Trophoblast cell (in vitro differentiated cells and primary cell): ENCODE data around the gene ACACB.

ENCODE experiments used
- DNase-seq, 2 donors: peaks; one replicate each; pipeline ENCODE4 v3.0.0-alpha.2; 2016
- H2AFZ ChIP-seq: 2 replicates; pipeline ENCODE4 v1.6.1; 2013; ENCODE audit warnings: low read length, moderate library complexity, mild to moderate bottlenecking; ENCODE audit not compliant: insufficient read depth, poor library complexity
- H2AK5ac ChIP-seq: 2 replicates; pipeline ENCODE4 v1.6.1; 2013; ENCODE audit warnings: mild to moderate bottlenecking, low read length
- H2BK120ac ChIP-seq: 2 replicates; pipeline ENCODE4 v1.6.1; 2013; ENCODE audit warnings: low read length, mild to moderate bottlenecking, moderate library complexity; ENCODE audit not compliant: insufficient read depth, poor library complexity
- H2BK12ac ChIP-seq: 2 replicates; pipeline ENCODE4 v1.6.1; 2013; ENCODE audit warnings: mild to moderate bottlenecking, low read length, moderate library complexity
- H2BK5ac ChIP-seq: 2 replicates; pipeline ENCODE4 v1.6.1; 2013; ENCODE audit warnings: low read length, low read depth, moderate library complexity, mild to moderate bottlenecking; ENCODE audit not compliant: poor library complexity
- H3K14ac ChIP-seq: 2 replicates; pipeline ENCODE4 v1.6.1; 2013; ENCODE audit warnings: mild to moderate bottlenecking, low read length
- H3K18ac ChIP-seq: 2 replicates; pipeline ENCODE4 v1.6.1; 2013; ENCODE audit warnings: mild to moderate bottlenecking, low read length
- H3K23ac ChIP-seq: 2 replicates; pipeline ENCODE4 v1.6.1; 2013; ENCODE audit warnings: low read length
- H3K27ac ChIP-seq: 2 replicates; pipeline ENCODE4 v1.5.1; 2013; ENCODE audit warnings: low read depth, mild to moderate bottlenecking, inconsistent platforms, low read length, moderate library complexity
- H3K27me3 ChIP-seq: 2 replicates; pipeline ENCODE4 v1.6.1; 2013; ENCODE audit warnings: inconsistent platforms, mild to moderate bottlenecking, low read length, moderate library complexity; ENCODE audit not compliant: insufficient read depth
- H3K36me3 ChIP-seq, 2 experiments: 1 replicate in 1 of 2; 2 replicates in 1 of 2; pipeline ENCODE4 v1.6.1; 2013; ENCODE audit warnings: low read length in 2 of 2, mild to moderate bottlenecking in 2 of 2, moderate library complexity in 1 of 2; ENCODE audit not compliant: insufficient read depth in 2 of 2, control insufficient read depth in 1 of 2
- H3K4ac ChIP-seq: 2 replicates; pipeline ENCODE4 v1.6.1; 2013; ENCODE audit warnings: low read depth, mild to moderate bottlenecking, low read length, moderate library complexity
- H3K4me1 ChIP-seq, 2 experiments: 1 replicate in 1 of 2; 2 replicates in 1 of 2; pipeline ENCODE4 v1.6.1; 2013; ENCODE audit warnings: low read length in 2 of 2, mild to moderate bottlenecking in 2 of 2, moderate library complexity in 1 of 2; ENCODE audit not compliant: insufficient read depth in 2 of 2, control insufficient read depth in 1 of 2
- H3K4me2 ChIP-seq: 2 replicates; pipeline ENCODE4 v1.6.1; 2013; ENCODE audit warnings: inconsistent platforms, mild to moderate bottlenecking, low read length, moderate library complexity
- H3K4me3 ChIP-seq: 2 replicates; pipeline ENCODE4 v1.5.1; 2013; ENCODE audit warnings: mild to moderate bottlenecking, low read depth, low read length, inconsistent platforms
- H3K79me1 ChIP-seq: one replicate; pipeline ENCODE4 v1.6.1; 2013; ENCODE audit warnings: low read length
- H3K79me2 ChIP-seq: 2 replicates; pipeline ENCODE4 v1.6.1; 2013; ENCODE audit warnings: low read length, mild to moderate bottlenecking; ENCODE audit not compliant: control insufficient read depth, insufficient read depth, poor library complexity
- H3K9ac ChIP-seq: 2 replicates; pipeline ENCODE4 v1.6.1; 2013; ENCODE audit warnings: mild to moderate bottlenecking, low read length
- H3K9me3 ChIP-seq: 2 replicates; pipeline ENCODE4 v1.6.1; 2013; ENCODE audit warnings: low read depth, mild to moderate bottlenecking, control low read depth, inconsistent platforms, low read length; ENCODE audit not compliant: insufficient read depth
- H4K12ac ChIP-seq: 2 replicates; pipeline ENCODE4 v1.6.1; 2013; ENCODE audit warnings: low read depth, mild to moderate bottlenecking, low read length, moderate library complexity
- H4K8ac ChIP-seq: 2 replicates; pipeline ENCODE4 v1.6.1; 2013; ENCODE audit warnings: low read depth, mild to moderate bottlenecking, low read length, moderate library complexity
- H4K91ac ChIP-seq: one replicate; pipeline ENCODE4 v1.6.1; 2013; ENCODE audit warnings: low read depth, mild to moderate bottlenecking, low read length, moderate library complexity
- WGBS: extraction: QIAGEN DNeasy Blood & Tissue Kit; methylation state at CpG from one replicate; pipeline ENCODE4 v1.1.7; 2013; ENCODE audit warnings: missing lambda C conversion rate; ENCODE audit not compliant: insufficient read length, insufficient coverage; ENCODE audit errors: extremely low coverage; 5-methylcytosine and 5-hydroxymethylcytosine counted together

The ACACB gene

DNA sequence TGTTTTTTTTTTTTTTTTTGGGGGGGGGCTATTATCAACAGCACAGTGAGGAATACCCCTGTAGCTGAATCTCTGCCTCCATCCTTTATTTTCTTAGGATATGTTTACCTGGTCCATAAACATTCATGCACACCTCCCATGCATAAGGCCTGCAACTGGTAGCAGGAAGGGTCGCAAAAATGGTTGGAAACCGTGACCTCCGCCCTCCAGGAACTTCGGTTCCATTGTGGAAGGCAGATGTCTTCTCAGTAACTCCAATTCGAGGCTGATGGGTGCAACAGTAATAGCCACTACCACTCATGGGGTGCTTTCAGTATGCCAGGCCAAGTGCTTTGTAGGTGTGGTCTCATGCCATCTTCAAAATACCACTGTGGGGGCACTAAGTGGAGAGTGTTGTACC, 40.2 kb downstream of the ACACB start:
- H3K4me1 ChIP-seq: peaks cover 7 to 9% of the 10 kb centered on the region in 2 experiments
- no peaks in the 10 kb centered on the region for H3K79me1 ChIP-seq
- H3K9me3 ChIP-seq: no peaks in the 10 kb centered on the region
- H3K4me3 ChIP-seq: no peak overlapping the region
- H2AK5ac ChIP-seq: no peak overlapping the region
- H4K91ac ChIP-seq: no peak overlapping the region
- H3K14ac ChIP-seq: no peak overlapping the region
- no peak overlapping the region for H3K27ac ChIP-seq
- H2BK12ac ChIP-seq: no peak overlapping the region
- no peak overlapping the region for H3K4me2 ChIP-seq
- no peak overlapping the region for H4K12ac ChIP-seq
- WGBS: no CpG with 5 or more reads among the region's 5 CpGs
- no peak overlapping the region for H3K9ac ChIP-seq
- no peak for DNase-seq
- H3K36me3 ChIP-seq: no peaks in the 10 kb centered on the region
- no peak overlapping the region for H2BK5ac ChIP-seq
- no peak overlapping the region for H3K4ac ChIP-seq
- H3K79me2 ChIP-seq: no peaks in the 10 kb centered on the region
- no peak overlapping the region for H3K23ac ChIP-seq
- peaks cover 2% of the 10 kb centered on the region for H3K27me3 ChIP-seq
- H2AFZ ChIP-seq: no peak overlapping the region
- no peak overlapping the region for H2BK120ac ChIP-seq
- no peak overlapping the region for H3K18ac ChIP-seq
- H4K8ac ChIP-seq: no peak overlapping the region

DNA sequence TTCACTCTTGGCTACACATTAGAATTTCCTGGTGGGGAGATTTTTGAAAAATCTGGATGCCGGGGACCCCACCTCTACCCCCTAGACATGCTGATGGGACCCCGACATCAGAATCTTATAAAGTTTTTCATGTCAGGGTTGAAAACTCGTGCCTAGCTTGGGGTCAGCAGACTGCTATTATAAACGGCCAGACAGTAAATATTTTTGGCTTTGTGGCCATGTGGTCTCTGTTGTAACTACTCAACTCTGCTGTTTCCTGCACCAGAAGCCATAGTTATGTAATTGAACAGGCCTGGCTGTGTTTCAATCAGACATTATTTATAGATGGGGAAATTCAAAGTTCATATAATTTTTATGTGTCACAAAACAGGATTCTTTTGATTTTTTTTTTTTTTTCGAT, 41.6 kb downstream of the ACACB start:
- Histone ChIP-seq H3K36me3 (no peaks in the 10 kb centered on the region), H3K4me2 (no peak overlapping the region), H2BK5ac (no peak overlapping the region), H4K12ac (no peak overlapping the region), H2AFZ (no peak overlapping the region), H3K9me3 (no peaks in the 10 kb centered on the region), H3K9ac (no peak overlapping the region), H3K23ac (no peak overlapping the region), H3K4me3 (no peak overlapping the region), H3K27me3 (peaks cover 2% of the 10 kb centered on the region), H3K14ac (no peak overlapping the region), H4K8ac (no peak overlapping the region), H3K4me1 (peaks cover 7 to 9% of the 10 kb centered on the region in 2 experiments), H3K27ac (no peak overlapping the region), H2BK120ac (no peak overlapping the region), H3K4ac (no peak overlapping the region), H3K79me1 (no peaks in the 10 kb centered on the region), H2BK12ac (no peak overlapping the region), H3K18ac (no peak overlapping the region), H4K91ac (no peak overlapping the region), H3K79me2 (no peaks in the 10 kb centered on the region), H2AK5ac (no peak overlapping the region)
- no CpG with 5 or more reads among the region's 5 CpGs for WGBS
- no peak for DNase-seq

DNA sequence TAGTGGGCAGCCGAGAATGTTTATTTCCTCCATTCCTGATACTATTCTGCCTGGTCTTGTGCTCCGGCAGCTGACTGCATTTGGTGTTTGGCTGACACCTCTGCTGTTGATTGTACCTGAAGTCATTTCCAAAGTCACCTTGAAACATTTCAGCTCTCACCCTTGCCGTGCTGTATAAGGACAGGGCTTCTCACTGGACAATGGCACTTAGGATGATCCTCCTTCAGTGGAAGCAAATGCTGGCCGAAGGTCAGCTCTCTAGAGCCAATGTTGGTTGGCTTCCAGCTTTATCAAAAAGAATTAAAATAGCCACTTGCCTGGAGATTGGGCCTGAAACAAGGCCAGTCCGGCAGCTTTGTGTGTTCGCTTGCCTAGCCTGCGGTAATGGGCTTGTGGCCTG, 44.0 kb downstream of the ACACB start:
- Histone ChIP-seq H2BK120ac (no peak overlapping the region), H4K12ac (no peak overlapping the region), H2AK5ac (no peak overlapping the region), H3K4me2 (no peak overlapping the region), H4K91ac (no peak overlapping the region), H2BK5ac (no peak overlapping the region), H3K14ac (no peak overlapping the region), H3K18ac (no peak overlapping the region), H3K4me3 (no peak overlapping the region), H2BK12ac (no peak overlapping the region), H3K23ac (no peak overlapping the region), H3K79me1 (no peaks in the 10 kb centered on the region), H3K27ac (no peak overlapping the region), H3K79me2 (no peaks in the 10 kb centered on the region), H3K4me1 (no peaks in the 10 kb centered on the region), H3K9ac (no peak overlapping the region), H3K36me3 (no peaks in the 10 kb centered on the region), H3K4ac (no peak overlapping the region), H3K27me3 (no peaks in the 10 kb centered on the region), H3K9me3 (no peaks in the 10 kb centered on the region), H4K8ac (no peak overlapping the region), H2AFZ (no peak overlapping the region)
- DNase-seq: no peak
- no CpG with 5 or more reads among the region's 7 CpGs for WGBS

DNA sequence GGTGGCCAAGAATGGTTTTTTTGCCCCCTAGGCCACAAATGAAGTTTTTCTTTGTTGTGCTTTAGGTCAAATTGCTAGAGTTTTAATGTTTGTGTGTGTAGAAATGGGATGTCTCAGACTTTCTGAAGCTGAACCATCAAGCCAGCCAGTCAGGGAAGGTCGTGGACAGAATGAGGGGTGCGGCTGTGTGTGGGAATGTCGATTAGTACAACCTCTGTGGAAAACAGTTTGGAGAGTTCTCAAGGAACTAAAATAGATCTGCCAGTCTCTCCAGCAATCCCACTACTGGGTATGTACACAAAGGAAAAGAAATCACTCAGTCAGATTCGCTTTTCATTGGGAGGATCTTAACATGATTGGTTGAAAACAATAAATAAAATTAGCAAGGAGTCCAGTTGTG, 44.5 kb downstream of the ACACB start:
- no peaks in the 10 kb centered on the region for H3K79me1 ChIP-seq
- no peaks in the 10 kb centered on the region for H3K27me3 ChIP-seq
- WGBS: no CpG with 5 or more reads among the region's 4 CpGs
- H2BK120ac ChIP-seq: no peak overlapping the region
- no peaks in the 10 kb centered on the region for H3K4me1 ChIP-seq
- H3K14ac ChIP-seq: no peak overlapping the region
- no peaks in the 10 kb centered on the region for H3K36me3 ChIP-seq
- no peak overlapping the region for H4K91ac ChIP-seq
- no peak overlapping the region for H2AK5ac ChIP-seq
- H4K12ac ChIP-seq: no peak overlapping the region
- no peak overlapping the region for H3K4me3 ChIP-seq
- H3K27ac ChIP-seq: no peak overlapping the region
- no peak overlapping the region for H3K18ac ChIP-seq
- H3K79me2 ChIP-seq: no peaks in the 10 kb centered on the region
- no peak for DNase-seq
- no peak overlapping the region for H2BK5ac ChIP-seq
- H3K23ac ChIP-seq: no peak overlapping the region
- H3K4ac ChIP-seq: no peak overlapping the region
- no peaks in the 10 kb centered on the region for H3K9me3 ChIP-seq
- H2AFZ ChIP-seq: no peak overlapping the region
- H2BK12ac ChIP-seq: no peak overlapping the region
- H3K9ac ChIP-seq: no peak overlapping the region
- H3K4me2 ChIP-seq: no peak overlapping the region
- no peak overlapping the region for H4K8ac ChIP-seq
